Astrocyte (in vitro differentiated cells and primary cell): ENCODE results near the gene HBP1. TPM values are rescaled to one million over a fixed set of nuclear protein-coding genes. Genes with fewer than 3 reads are reported as not detected.

ENCODE experiments used
- DNase-seq: peaks from one replicate; pipeline ENCODE4 v3.0.0-alpha.2; 2010; ENCODE audit warnings: low read depth
- FAIRE-seq: peaks from 2 replicates; lab custom pipeline; 2011; peaks lifted over from hg19 to GRCh38; lab: Jason Lieb, UNC
- H2AFZ ChIP-seq: 2 replicates; pipeline ENCODE4 v1.6.0; 2012; ENCODE audit warnings: low read depth, low read length, inconsistent platforms
- H3K27ac ChIP-seq: 2 replicates; pipeline ENCODE4 v1.5.1; 2011; ENCODE audit warnings: low read depth, low read length, inconsistent platforms
- H3K27me3 ChIP-seq: 2 replicates; pipeline ENCODE4 v1.6.0; 2011; ENCODE audit warnings: low read length, inconsistent platforms; ENCODE audit not compliant: insufficient read depth
- H3K36me3 ChIP-seq: 2 replicates; pipeline ENCODE4 v1.5.1; 2011; ENCODE audit warnings: low read length, inconsistent platforms; ENCODE audit not compliant: insufficient read depth
- H3K4me1 ChIP-seq: 2 replicates; pipeline ENCODE4 v1.5.1; 2011; ENCODE audit warnings: low read length, inconsistent platforms; ENCODE audit not compliant: insufficient read depth
- H3K4me2 ChIP-seq: 2 replicates; pipeline ENCODE4 v1.6.0; 2012; ENCODE audit warnings: low read length, inconsistent platforms
- H3K4me3 ChIP-seq: 2 replicates; pipeline ENCODE4 v1.5.1; 2011; ENCODE audit warnings: low read depth, mild to moderate bottlenecking, low read length, inconsistent platforms; ENCODE audit not compliant: insufficient read depth
- H3K79me2 ChIP-seq: 2 replicates; pipeline ENCODE4 v1.6.0; 2012; ENCODE audit warnings: mild to moderate bottlenecking, low read length, inconsistent platforms; ENCODE audit not compliant: insufficient read depth
- H3K9ac ChIP-seq: 2 replicates; pipeline ENCODE4 v1.6.0; 2012; ENCODE audit warnings: mild to moderate bottlenecking, low read length, inconsistent platforms
- H3K9me3 ChIP-seq: 2 replicates; pipeline ENCODE4 v1.5.1; 2012; ENCODE audit warnings: low read depth, mild to moderate bottlenecking, low read length, inconsistent platforms; ENCODE audit not compliant: insufficient read depth
- H4K20me1 ChIP-seq: 2 replicates; pipeline ENCODE4 v1.6.0; 2012; ENCODE audit warnings: low read length, inconsistent platforms; ENCODE audit not compliant: insufficient read depth
- H3K27ac Mint-ChIP-seq: one replicate; pipeline ENCODE4 v1.8.0; 2021; ENCODE audit warnings: mild to moderate bottlenecking, mixed read lengths; ENCODE audit not compliant: unreplicated experiment
- H3K27me3 Mint-ChIP-seq: one replicate; pipeline ENCODE4 v1.8.0; 2021; ENCODE audit warnings: low read depth, mixed read lengths; ENCODE audit not compliant: unreplicated experiment
- H3K36me3 Mint-ChIP-seq: one replicate; pipeline ENCODE4 v1.8.0; 2021; ENCODE audit warnings: low read depth, mixed read lengths; ENCODE audit not compliant: unreplicated experiment
- H3K4me1 Mint-ChIP-seq: one replicate; pipeline ENCODE4 v1.8.0; 2021; ENCODE audit warnings: low read depth, mixed read lengths; ENCODE audit not compliant: unreplicated experiment
- H3K4me3 Mint-ChIP-seq: one replicate; pipeline ENCODE4 v1.8.0; 2021; ENCODE audit warnings: mild to moderate bottlenecking, moderate library complexity, mixed read lengths; ENCODE audit not compliant: unreplicated experiment
- H3K9me3 Mint-ChIP-seq: one replicate; pipeline ENCODE4 v1.8.0; 2021; ENCODE audit warnings: mild to moderate bottlenecking, mixed read lengths; ENCODE audit not compliant: unreplicated experiment
- EZH2 ChIP-seq: IDR thresholded peaks from 2 replicates; pipeline ENCODE4 v1.6.1; 2012; ENCODE audit warnings: mild to moderate bottlenecking, low read length, inconsistent platforms; ENCODE audit not compliant: insufficient read depth
- total RNA-seq: library from RNA; stranded (reverse); gene quantifications from 2 replicates; pipeline ENCODE4 v1.2.1, GENCODE V29; 2021
- TF ChIP-seq, protein P1 (sequence below): IDR thresholded peaks from 2 replicates; pipeline ENCODE4 v1.5.1; 2011; ENCODE audit warnings: low read depth, mild to moderate bottlenecking, inconsistent platforms, low read length, moderate library complexity; ENCODE audit not compliant: insufficient read depth

Gene HBP1
- total RNA-seq, 1 donor from 2014 or later, result 46.2 TPM

DNA sequence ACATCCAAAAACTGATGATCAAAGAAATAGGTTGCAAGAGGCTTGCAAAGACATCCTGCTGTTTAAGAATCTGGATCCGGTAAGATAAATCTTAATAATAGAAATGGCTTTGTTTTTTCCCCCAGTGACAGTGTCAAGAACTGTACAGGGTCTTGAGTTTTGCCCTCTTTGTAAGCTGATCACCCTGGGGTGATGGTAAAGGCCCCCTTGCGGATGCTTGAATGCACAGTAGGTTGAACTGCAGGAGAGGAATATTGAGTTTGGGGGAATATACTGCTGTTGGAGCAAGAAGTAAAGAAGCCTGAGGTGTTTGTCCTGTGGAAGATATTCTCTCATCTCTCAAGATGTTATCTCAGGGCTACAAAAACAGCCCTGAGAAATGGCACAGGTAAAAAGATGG, 40.6 kb upstream of the HBP1 start:
- FAIRE-seq (no peak), DNase-seq (no peak)
- Histone ChIP-seq H3K9ac (no peak overlapping the region), H3K4me3 (no peak overlapping the region), H2AFZ (no peak overlapping the region), H3K27ac (no peak overlapping the region), H3K4me1 (no peaks in the 10 kb centered on the region), H3K27me3 (no peaks in the 10 kb centered on the region), H3K79me2 (no peaks in the 10 kb centered on the region), H3K36me3 (no peaks in the 10 kb centered on the region), H3K4me2 (no peak overlapping the region), H4K20me1 (no peaks in the 10 kb centered on the region), H3K9me3 (no peaks in the 10 kb centered on the region)
- TF ChIP-seq, protein P1, sequence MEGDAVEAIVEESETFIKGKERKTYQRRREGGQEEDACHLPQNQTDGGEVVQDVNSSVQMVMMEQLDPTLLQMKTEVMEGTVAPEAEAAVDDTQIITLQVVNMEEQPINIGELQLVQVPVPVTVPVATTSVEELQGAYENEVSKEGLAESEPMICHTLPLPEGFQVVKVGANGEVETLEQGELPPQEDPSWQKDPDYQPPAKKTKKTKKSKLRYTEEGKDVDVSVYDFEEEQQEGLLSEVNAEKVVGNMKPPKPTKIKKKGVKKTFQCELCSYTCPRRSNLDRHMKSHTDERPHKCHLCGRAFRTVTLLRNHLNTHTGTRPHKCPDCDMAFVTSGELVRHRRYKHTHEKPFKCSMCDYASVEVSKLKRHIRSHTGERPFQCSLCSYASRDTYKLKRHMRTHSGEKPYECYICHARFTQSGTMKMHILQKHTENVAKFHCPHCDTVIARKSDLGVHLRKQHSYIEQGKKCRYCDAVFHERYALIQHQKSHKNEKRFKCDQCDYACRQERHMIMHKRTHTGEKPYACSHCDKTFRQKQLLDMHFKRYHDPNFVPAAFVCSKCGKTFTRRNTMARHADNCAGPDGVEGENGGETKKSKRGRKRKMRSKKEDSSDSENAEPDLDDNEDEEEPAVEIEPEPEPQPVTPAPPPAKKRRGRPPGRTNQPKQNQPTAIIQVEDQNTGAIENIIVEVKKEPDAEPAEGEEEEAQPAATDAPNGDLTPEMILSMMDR, result no peak
- TF ChIP-seq EZH2, result no peak
- no peak overlapping the region for H3K27ac Mint-ChIP-seq
- no peaks in the 10 kb centered on the region for H3K36me3 Mint-ChIP-seq
- no peaks in the 10 kb centered on the region for H3K9me3 Mint-ChIP-seq
- H3K4me3 Mint-ChIP-seq, result no peak overlapping the region
- peaks cover 7% of the 10 kb centered on the region for H3K4me1 Mint-ChIP-seq
- no peaks in the 10 kb centered on the region for H3K27me3 Mint-ChIP-seq

DNA sequence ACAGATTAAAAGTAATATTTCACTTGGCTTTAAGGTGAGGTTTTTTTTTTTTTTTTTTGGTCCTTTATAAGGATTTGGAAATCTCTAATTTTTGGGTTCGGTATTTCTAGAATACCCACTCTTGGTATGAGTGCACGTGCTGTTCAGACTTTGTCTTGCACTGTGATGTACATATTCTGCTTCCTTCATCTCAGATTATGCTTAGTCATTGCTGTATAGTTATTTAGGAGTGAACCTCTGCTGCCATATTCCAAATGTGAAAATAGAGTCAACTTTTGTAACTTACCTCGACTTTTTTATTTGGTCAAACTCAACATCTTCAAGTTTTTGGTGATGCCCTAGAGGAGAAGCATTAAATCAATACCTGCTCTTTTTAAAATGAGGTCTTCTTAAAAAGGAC, 40.1 kb upstream of the HBP1 start:
- Histone ChIP-seq H3K27ac (no peak overlapping the region), H3K79me2 (no peaks in the 10 kb centered on the region), H3K4me1 (no peaks in the 10 kb centered on the region), H3K36me3 (no peaks in the 10 kb centered on the region), H3K4me2 (no peak overlapping the region), H2AFZ (no peak overlapping the region), H3K27me3 (no peaks in the 10 kb centered on the region), H3K9ac (no peak overlapping the region), H3K9me3 (no peaks in the 10 kb centered on the region), H4K20me1 (no peaks in the 10 kb centered on the region), H3K4me3 (no peak overlapping the region)
- H3K4me1 Mint-ChIP-seq, result peaks cover 7% of the 10 kb centered on the region
- no peaks in the 10 kb centered on the region for H3K27me3 Mint-ChIP-seq
- no peak for DNase-seq
- FAIRE-seq, result no peak
- H3K4me3 Mint-ChIP-seq, result no peak overlapping the region
- H3K36me3 Mint-ChIP-seq, result no peaks in the 10 kb centered on the region
- no peaks in the 10 kb centered on the region for H3K9me3 Mint-ChIP-seq
- TF ChIP-seq, protein P1, result no peak
- TF ChIP-seq EZH2, result no peak
- no peak overlapping the region for H3K27ac Mint-ChIP-seq

DNA sequence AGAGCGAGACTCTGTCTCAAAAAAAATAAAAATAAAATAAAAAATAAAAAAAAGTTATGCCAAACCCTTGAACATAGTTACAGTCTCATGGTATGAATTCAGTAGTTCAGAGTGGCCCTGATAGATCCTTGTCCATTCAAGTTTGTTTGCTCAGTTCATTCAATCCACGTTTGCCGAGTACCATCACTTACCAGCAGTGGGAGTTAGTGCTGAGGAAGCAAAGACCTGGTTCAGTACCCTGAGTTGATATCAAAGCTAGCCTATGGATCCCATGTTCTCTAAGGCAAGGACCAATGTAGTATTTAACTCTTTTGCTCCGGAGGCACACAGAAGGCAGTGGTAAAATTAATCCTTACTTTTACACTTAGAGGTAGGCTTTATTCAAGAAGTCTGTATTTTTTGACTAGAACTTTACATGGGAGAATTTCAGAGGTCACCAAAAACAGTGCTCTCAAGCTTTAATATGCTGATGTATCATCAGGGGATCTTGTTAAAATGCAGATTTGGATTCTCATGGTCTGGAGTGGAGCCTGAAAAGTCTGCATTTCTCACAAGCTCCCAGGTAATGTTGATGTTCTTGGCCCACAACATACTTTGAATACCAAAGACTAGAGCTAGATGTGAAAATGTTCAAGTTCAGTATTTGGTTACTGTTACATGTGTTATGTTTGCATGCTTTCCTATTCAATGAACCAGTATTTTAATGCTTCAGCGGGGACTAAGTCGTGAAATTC, 38.1 kb upstream of the HBP1 start:
- no peak for FAIRE-seq
- H3K79me2 ChIP-seq, result no peaks in the 10 kb centered on the region
- H4K20me1 ChIP-seq, result no peaks in the 10 kb centered on the region
- peaks cover 7% of the 10 kb centered on the region for H3K4me1 Mint-ChIP-seq
- H3K27ac ChIP-seq, result no peak overlapping the region
- no peak overlapping the region for H3K4me3 Mint-ChIP-seq
- no peak overlapping the region for H2AFZ ChIP-seq
- no peak overlapping the region for H3K27ac Mint-ChIP-seq
- no peaks in the 10 kb centered on the region for H3K9me3 ChIP-seq
- H3K36me3 ChIP-seq, result no peaks in the 10 kb centered on the region
- no peaks in the 10 kb centered on the region for H3K4me1 ChIP-seq
- H3K4me2 ChIP-seq, result no peak overlapping the region
- no peak for TF ChIP-seq EZH2
- TF ChIP-seq, protein P1, result no peak
- DNase-seq, result peak; percentile 30
- no peak overlapping the region for H3K9ac ChIP-seq
- no peaks in the 10 kb centered on the region for H3K27me3 Mint-ChIP-seq
- no peak overlapping the region for H3K4me3 ChIP-seq
- no peaks in the 10 kb centered on the region for H3K27me3 ChIP-seq
- H3K9me3 Mint-ChIP-seq, result no peaks in the 10 kb centered on the region
- H3K36me3 Mint-ChIP-seq, result no peaks in the 10 kb centered on the region
